NCI-H128 (cell line): Measurements from ENCODE around the gene SRSF3.
"Not testable (repeated sequence)": the region's sequence is repeated elsewhere in the genome, so short reads cannot be mapped to it uniquely, and the experiment has no call there.

ENCODE experiments used
- DNase-seq: peaks from one replicate; lab custom pipeline; 2025; ENCODE audit not compliant: unreplicated experiment; lab: John Stamatoyannopoulos, UW

SRSF3 gene

DNA sequence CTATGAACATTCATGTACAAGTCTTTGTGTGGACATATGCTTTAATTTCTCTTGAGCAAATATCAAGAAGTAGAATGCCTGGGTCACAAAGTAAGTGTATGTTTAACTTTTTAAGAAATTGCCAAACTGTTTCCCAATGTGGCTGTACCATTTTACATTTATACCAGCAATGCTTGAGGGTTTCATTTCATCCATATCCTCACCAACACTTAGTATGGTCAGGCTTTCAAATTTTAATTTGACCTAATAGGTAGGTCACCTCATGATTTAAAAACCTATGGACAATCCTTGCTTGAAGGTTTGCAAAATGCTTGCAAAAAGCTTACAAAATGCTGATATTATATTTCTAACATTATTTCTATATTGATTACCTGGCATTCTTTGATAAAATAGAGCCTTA is 19.5 kb upstream of the SRSF3 start:
- no peak for DNase-seq

DNA sequence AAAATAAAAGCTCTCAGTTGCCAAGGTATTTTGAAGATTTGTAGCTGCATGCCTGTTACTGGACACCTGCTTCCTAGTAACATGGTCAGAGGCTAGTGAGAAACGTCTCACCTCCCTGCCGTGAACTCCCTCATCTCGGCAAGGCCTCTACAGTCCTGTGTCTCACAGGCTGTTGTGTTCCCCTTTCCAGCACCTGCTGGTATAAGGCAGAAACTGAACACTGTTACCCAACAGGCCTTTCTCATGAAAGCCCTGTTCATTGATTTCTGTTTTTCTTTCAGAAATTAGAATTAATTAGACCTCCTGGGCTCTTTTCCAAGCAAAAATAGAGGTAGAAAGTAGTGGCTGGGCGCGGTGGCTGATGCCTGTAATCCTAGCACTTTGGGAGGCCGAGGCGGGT is 17.6 kb upstream of the SRSF3 start:
- DNase-seq = no peak

DNA sequence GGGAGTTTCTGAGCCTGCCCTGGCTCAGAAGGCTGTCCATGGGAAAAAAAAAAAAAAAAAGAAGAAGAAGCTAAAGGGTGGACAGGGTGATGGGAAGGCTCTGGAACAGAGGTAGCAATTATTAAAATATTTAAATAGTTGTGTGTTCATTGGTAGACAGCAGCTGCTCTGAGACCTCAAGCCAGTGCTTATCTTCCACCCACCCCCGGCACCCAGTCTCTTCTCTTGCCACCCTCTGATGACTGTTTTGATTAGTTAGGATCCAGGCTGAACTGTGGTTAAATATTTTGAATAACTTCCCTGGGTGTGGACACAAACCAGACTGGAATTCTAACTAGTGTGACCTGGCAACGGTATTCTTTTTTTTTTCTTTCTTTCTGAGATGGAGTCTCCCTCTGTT is 16.9 kb upstream of the SRSF3 start:
- no peak for DNase-seq

DNA sequence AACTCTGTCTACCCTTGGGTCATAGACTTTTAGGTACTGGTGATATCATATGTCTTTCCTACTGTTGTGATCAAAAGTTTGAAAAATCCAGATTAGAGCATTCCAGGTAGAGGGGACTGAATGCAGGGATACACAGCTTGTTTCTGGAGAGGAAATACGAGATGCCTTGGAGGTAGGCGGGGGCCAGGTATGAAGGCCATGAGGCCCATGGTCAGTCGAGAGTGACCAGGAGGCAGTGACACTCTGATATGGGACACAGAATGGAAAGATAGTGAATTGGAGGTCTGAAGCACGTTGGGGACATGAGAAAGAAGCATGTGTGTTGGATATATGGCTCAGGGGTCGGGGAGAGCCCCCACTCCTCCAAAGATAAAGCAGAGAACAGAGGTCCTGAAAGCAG is 16.1 kb upstream of the SRSF3 start:
- DNase-seq = no peak

DNA sequence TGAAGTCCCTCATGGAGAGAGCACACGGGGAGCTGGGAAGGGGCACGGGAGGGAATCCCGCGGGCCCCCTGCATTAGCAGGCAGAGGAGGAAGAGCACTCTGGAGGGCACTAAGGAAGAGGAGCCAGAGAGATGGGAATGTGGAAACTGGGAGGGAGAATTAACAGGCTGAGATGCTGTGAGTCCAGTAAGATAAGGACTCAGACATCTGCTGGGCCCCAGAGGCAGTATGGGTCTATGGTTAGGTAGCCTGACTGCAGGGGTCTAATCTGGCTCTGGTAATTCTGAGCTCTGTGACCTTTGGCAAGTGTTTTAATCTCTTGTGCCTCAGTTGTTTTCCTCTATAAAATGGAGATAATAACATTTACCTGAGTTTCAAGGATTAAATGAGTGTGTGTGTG is 15.7 kb upstream of the SRSF3 start:
- DNase-seq = no peak

DNA sequence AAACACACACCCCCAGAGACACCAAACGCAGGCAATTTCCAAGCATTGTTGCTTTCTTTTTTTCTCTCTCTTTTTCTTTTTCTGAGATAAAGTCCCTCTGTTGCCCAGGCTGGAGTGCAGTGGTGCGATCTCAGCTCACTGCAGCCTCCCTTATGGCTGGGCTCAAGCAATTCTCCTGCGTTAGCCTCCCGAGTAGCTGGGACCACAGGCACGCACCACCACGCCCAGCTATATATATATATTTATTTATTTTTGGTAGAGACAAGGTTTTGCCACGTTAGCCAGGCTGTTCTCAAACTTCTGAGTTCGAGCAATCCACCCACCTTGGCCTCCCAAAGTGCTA is 14.0 kb upstream of the SRSF3 start:
- no peak for DNase-seq

DNA sequence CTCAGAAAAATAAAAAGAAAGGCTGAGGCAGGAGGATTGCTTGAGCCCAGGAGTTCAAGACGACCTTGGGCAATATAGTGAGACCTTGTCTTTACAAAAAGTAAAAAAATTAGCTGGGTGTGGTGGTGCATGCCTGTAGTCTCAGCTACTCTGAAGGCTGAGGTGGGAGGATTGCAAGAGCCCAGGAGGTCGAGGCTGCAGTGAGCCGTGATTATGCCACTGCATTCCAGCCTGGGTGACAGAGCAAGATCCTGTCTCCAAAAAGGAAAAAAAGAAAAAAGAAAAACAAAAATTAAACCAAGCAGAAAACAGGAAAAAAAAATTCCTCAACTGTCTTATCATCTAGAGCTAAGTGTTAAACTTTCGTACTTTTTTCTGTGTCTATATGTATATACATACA is 12.4 kb upstream of the SRSF3 start:
- no peak for DNase-seq

DNA sequence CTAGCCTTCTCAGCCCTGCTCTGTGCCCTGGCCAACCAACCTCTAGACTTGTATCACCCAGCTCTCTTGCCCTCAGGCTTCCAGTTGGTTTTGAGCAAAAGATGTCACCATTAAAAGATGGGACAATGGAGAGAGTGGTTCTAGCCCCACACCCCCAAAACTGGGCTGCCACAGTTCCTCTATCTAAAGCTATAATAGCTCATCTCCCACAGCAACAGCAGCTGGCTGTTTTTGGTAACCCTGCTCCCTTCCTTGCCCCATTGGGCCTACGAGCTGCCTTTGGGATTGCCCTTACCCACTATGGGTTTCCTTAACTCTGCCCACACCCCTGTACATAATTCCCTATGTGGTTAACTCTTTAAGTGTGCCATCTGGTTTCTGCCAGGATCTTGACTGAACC is 7.6 kb upstream of the SRSF3 start:
- DNase-seq = no peak

DNA sequence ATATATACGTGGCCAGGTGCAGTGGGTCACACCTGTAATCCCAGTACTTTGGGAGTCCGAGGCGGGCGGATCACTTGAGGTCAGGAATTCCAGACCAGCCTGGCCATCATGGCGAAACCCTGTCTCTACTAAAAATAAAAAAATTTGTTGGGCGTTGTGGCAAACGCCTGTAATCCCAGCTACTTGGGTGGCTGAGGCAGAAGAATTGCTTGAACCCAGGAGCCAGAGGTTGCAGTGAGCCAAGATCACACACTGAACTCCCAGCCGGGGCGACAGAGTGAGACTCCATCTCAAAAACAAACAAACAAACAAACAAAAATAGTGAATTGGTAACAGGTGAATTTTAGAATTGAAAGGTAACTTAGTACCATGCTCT is 5.1 kb upstream of the SRSF3 start:
- DNase-seq = not testable (repeated sequence)

DNA sequence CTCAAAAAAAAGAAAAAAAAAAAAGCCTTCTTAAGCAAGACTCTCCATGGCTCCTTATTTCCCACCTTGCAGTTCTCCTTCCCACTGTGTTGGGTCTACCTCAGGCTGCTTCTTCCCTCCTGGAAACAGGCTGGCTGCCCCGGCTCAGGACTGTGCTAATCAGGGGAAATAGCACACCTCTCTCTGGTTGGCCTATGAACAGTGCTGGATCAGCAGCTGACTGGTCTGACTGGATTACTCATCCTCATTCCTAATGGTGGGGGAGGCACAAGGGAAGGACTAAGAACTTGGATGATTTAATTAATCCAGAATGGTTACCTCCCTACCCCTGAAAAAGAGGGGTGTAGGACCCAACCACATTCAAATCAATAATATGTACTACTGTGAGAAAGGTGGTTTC is 3.9 kb upstream of the SRSF3 start:
- DNase-seq = no peak

DNA sequence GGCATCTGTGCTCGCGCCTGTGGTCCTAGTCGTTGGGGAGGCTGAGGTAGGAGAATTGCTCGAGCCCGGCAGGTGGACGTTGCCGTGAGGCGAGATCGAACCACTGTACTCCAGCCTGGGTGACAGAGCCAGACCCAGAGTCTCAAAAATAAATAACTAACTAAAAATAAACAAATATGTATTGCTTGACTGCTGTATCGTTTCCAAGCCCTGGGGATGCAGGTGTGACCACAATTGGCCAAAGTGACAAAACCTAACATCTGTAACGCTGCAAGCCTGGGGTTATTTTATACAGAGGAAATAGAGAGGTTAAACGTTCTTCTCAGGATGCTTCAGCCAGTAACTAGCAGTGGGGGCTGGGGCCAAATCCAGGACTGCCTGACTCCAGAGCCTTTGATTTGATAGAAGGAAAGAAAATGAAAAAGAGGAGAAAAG is 1.9 kb upstream of the SRSF3 start:
- DNase-seq = no peak

DNA sequence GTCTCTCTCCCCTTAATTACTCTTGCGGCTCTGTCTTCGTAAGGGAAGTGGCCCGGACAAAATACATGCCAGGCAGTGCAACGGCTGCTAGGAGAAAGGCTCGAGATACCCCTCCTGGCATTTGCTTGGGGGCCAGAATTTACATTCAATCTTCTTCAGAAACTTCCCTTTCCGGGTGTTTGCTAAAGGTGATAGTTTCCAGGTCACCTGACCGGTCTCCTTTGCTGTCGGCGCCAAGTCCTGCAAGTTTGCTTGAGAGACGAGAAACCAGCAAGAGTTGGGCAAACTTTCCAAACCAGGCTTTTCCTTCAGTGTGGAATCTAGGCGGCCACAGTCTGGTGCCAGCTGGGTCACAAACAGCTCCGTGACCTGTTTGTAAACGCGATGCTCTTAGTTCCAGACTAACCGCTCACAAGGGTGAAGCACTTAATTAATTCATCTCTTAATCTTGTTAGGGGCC is 563 bp upstream of the SRSF3 start:
- DNase-seq = no peak

DNA sequence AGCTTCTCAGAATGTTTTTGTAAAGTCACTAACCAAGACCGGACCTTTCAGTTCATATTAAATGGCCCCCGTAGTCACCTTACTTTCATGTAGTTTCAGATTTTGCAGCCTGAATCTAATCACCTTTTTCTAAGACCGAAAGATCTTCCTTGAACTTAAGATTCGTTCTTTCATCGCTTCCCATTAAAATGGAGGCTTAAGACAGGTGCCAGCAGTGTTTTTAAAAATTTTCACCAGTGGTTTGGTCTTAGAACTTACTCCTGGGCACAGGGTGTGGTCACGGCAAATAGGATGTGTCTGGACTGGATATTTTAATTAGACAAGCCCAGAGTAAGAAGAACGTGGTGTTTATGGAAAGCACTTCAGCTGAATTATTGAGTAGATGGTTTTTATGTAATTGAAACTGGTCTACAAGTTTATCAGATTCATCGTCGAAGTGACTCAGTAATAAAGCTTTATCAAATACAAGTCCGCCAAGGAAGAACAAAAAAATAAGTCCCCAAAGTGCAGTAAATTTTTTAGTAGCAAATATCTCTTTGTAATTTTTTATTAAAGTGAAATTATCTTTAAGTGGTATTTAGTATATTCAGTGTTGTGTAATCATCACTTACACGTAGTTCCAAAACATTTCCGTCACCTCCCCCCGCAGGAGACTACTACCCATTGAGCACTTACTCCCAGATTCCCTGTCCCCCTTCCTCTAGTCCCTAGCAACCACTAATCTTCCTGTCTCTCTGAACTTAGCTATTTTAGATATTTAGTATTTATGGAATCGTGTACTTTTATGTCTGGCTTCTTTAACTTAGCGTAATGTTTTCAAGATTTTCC is 868 bp downstream of the SRSF3 start:
- no peak for DNase-seq

DNA sequence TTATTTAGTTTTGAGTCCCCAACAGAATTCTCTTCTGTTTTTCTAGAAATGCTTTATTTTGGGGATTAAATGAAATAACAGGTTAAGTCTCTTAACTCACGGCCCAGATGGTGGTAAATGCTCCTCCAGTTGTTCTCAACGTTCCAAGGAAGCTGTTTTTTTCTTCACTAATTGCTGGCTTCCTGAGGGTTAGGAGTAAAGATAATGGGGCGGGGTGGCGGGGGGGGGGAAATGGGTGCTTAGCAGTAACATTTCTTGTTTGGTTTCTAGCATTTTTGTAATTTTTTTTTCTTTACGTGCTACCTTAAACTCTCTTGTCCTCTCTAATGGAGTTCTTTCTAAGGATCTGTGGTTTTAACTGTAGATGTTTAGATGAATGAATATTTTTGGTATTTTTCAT is 2.2 kb downstream of the SRSF3 start:
- DNase-seq = no peak

DNA sequence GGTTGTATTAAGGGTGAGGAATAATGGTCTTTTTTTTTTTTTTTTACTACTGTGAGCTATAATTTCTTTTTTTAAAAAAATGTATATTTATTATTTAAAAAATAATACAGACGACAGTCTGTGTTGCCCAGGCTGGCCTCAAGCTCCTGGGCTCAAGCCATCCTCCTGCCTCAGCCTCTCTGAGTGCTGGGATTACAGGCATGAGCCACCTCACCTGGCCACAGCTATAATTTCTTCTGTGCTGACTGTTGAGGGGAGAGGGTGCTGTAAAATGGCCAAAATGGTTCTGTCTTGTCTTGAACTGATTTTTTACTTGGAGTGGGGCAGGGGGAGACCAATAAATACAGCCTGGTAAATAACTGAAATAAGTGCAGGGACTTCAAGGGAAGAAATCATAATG is 3.6 kb downstream of the SRSF3 start:
- DNase-seq = no peak

DNA sequence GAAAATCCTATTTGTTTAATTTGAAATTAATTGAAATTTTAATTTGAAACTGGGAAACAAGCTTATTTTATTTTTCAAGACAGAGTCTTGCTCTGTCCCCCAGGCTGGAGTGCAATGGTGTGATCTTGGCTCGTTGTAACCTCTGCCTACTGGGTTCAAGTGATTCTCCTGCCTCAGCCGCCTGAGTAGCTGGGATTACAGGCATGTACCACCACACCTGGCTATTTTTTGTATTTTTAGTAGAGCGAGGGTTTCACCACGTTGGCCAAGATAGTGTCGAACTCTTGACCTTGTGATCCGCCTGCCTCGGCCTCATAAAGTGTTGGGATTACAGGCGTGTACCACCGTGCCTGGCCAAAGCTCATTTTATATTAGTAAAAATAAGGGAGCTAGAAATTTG is 4.2 kb downstream of the SRSF3 start:
- DNase-seq = no peak

DNA sequence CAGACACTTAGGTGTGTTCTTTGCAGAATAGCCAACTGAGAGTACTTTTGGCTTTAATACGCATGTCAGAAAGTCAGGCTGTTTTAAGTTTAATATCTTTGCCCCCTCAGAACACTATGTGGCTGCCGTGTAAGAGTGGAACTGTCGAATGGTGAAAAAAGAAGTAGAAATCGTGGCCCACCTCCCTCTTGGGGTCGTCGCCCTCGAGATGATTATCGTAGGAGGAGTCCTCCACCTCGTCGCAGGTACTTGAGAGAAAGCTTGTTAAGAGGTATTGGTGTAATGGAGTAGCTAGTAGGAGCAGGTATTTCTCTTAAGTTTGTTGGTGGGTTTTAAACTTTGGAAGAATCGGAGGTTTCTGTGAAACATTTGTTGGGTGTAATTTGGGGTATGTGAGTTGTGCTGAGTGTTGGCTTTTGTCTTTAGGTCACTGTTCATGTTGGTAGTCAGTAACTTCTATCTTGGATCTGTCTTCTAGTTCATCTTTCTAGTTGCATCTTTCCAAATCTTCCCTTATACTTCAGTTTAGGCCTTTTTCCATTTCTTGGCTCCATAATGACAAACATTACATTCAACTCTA is 4.7 kb downstream of the SRSF3 start:
- DNase-seq = no peak

DNA sequence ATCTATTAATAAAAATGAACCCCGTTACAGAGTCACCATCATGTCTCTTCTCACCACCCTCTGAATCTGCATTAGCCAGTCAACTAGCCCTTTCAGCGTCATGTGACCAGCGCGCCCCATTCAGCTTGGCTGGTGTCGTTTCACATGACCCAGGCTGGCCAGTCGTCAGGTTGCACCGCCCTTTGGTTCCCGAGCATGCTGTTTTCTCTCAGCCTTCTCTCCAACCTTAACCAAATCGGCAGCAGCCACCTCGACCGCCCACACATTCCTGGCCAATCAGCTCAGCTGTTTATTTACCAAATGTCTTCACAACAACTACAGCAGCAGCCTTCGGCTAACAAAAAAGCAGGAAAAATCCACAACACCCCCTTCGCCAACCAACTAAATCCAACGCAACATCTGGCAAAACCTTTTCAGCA is 5.6 kb downstream of the SRSF3 start:
- no peak for DNase-seq

DNA sequence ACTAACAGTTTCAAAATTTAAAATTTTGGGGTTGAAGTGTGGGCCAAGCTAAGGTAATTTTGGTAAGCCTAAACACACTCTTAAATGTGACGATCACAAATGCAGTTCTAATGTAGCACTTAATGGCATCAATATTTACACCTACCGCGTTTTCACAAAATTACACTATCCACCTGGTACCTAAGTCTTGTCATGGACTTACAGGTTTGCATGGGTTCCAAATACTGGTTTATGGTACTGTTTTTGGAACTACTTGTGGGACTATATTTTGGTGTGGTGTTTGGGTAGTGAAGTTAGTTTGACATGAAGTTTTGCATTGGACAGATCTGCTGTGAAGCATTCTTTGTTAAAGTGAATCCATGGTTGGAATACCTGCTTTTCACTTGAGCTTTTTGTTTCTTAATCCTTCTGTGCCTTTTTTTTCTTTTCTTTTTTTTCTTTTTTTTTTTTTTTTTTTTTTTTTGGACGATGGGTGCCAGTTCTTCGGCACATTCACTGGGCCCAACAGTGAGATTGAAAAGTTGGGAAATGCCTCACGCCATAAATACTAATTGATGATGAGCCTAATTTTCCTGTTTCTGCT is 6.5 kb downstream of the SRSF3 start:
- no peak for DNase-seq

DNA sequence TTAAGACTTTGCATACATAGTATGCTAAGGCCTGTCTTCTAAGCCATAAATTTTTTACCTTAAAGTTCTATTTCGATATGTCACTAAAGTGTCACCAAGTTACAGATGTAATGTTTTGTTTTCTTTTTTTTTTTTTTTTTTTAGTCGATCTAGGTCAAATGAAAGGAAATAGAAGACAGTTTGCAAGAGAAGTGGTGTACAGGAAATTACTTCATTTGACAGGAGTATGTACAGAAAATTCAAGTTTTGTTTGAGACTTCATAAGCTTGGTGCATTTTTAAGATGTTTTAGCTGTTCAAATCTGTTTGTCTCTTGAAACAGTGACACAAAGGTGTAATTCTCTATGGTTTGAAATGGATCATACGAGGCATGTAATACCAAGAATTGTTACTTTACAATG is 7.7 kb downstream of the SRSF3 start:
- DNase-seq = not testable (repeated sequence)

DNA sequence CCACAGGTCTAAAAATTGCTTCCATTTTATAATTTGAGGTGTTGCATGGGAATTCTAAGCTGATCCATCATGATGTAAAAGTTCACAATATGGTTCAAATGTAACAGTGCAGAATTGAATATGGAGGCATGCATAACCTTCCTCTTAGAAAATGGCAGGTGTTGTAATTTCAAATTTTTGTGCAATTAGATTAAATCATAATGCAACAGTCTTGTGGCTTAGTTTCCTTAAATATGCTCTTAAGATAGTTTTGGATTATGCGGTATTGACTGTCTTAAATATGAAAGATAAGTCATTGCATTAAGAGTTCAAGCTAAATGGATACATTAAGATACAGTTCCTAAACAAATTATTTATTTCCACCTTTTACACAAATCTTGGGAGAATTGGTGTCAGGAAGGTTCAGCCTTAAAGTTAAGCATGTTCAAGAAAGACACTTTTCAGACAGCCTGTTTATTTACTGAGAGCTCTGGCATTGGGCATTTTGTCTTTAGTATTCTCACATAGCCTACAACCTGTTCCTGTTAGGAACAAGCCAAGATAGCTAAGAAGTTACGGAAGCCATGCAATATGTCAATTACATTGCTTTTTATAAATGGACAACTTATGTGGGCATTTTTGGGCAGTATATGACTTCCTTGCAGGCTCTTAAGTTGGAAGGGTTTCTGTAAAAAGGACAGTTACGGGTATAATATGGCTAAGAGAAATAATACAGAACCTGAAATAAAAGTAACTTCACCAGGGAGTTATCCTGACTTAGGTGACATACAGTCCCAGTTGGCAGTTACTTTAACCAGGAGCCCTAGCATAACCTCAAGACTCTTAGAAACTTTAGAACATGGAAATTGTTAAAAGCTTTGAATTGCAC is 9.3 kb downstream of the SRSF3 start:
- DNase-seq = no peak
